Stimulated activated CD4-positive, alpha-beta T cell treated with anti-CD3 and anti-CD28 coated beads, Interleukin-4, amount 100 ng/mL, for 1 hour (primary cell): ENCODE results near the gene SCN4B.

ENCODE experiments used
- DNase-seq: peaks from one replicate; pipeline ENCODE4 v3.0.0-alpha.2; 2020

SCN4B gene

GRCh38 chr11:118149493-118149892 is 3.1 kb downstream of the SCN4B start:
- no peak for DNase-seq

GRCh38 chr11:118148856-118149255 is 3.8 kb downstream of the SCN4B start:
- no peak for DNase-seq

GRCh38 chr11:118148240-118148639 is 4.4 kb downstream of the SCN4B start:
- no peak for DNase-seq

- no peak for DNase-seq
Measured at GRCh38 chr11:118147502-118147901, 5.1 kb downstream of the SCN4B start.

GRCh38 chr11:118146554-118146953 is 6.1 kb downstream of the SCN4B start:
- no peak for DNase-seq

GRCh38 chr11:118145285-118146227 is 7.1 kb downstream of the SCN4B start:
- peak; percentile 85 for DNase-seq

- no peak for DNase-seq
Measured at GRCh38 chr11:118144301-118145268, 8.0 kb downstream of the SCN4B start.

- DNase-seq, result no peak
Measured at GRCh38 chr11:118143661-118144185, 8.9 kb downstream of the SCN4B start.

GRCh38 chr11:118142809-118143208 is 9.8 kb downstream of the SCN4B start:
- no peak for DNase-seq

- no peak for DNase-seq
Measured at GRCh38 chr11:118142081-118142480, 10.5 kb downstream of the SCN4B start.

- no peak for DNase-seq
Measured at GRCh38 chr11:118139578-118139977, 13.0 kb downstream of the SCN4B start.

- no peak for DNase-seq
Measured at GRCh38 chr11:118138839-118139420, 13.7 kb downstream of the SCN4B start.

- no peak for DNase-seq
Measured at GRCh38 chr11:118136801-118137200, 15.8 kb downstream of the SCN4B start.

- no peak for DNase-seq
Measured at GRCh38 chr11:118136341-118136740, 16.3 kb downstream of the SCN4B start.

GRCh38 chr11:118135796-118136165 is 16.8 kb downstream of the SCN4B start:
- DNase-seq, result no peak

GRCh38 chr11:118135051-118135795 is 17.4 kb downstream of the SCN4B start:
- DNase-seq, result no peak

- no peak for DNase-seq
Measured at GRCh38 chr11:118133816-118134215, 18.8 kb downstream of the SCN4B start.

GRCh38 chr11:118132385-118133151 is 20.1 kb downstream of the SCN4B start:
- DNase-seq, result no peak

- no peak for DNase-seq
Measured at GRCh38 chr11:118129471-118130172, 23.0 kb downstream of the SCN4B start.

- DNase-seq, result no peak
Measured at GRCh38 chr11:118128721-118129470, 23.7 kb downstream of the SCN4B start.
